Omental fat pad (tissue), 4 donors: ENCODE data around the gene TP53TG3B. TPM values are rescaled to one million over a fixed set of nuclear protein-coding genes. Genes with fewer than 3 reads are reported as not detected.
"Not testable (repeated sequence)": the region's sequence is repeated elsewhere in the genome, so short reads cannot be mapped to it uniquely, and the experiment has no call there.

Experiments used
- ATAC-seq: fragments of 150-250 bp; one replicate; pipeline ENCODE4 v1.9.1; 2016; ENCODE audit warnings: mild to moderate bottlenecking, moderate library complexity; ENCODE audit not compliant: low FRiP score
- DNase-seq: peaks from one replicate; pipeline ENCODE4 v3.0.0-alpha.2; 2019; ENCODE audit warnings: low spot score
- small RNA-seq: library from RNA; depleted of rRNA; stranded (forward); fragments of <200 nt; gene quantifications from one replicate; pipeline ENCODE3, GENCODE V24; 2016
- total RNA-seq, 4 donors: library from RNA; depleted of rRNA; stranded (reverse); fragments of >200 nt; gene quantifications; one replicate each; pipeline ENCODE4 v1.1.0, GENCODE V29; 2016

Gene TP53TG3B, protein sequence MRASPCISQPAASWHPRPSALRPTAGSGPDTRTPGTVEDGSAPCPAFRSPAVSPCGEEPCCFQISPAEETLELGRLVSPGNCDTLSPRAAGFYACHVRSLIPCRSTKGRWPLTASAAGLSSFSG
- total RNA-seq = not detected

DNA sequence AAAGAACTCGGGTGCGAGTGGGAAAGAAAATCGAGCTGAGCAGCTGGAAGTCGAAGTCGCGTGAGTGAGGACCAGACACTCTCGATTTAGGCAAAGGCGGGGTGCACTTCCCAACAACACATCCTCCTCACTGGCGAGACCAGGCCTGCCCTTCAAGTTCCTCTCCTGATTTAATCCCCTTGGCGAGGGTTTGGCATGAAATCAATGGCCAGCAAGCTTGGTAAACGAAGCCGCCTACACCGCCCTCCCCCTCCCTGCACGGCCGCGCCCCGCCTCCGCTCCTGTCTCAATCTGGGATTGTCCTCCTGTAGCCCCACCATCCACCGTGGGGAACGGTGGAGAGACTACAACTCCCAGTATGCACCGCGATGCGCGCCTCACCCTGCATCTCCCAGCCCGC, at the start of gene TP53TG3B:
TSS of gene TP53TG3B (plus strand) at position 301 of the 400 bp plus-strand sequence. CDS start at position 369, 68 bp downstream.
- DNase-seq, ATAC-seq: not testable (repeated sequence)

DNA sequence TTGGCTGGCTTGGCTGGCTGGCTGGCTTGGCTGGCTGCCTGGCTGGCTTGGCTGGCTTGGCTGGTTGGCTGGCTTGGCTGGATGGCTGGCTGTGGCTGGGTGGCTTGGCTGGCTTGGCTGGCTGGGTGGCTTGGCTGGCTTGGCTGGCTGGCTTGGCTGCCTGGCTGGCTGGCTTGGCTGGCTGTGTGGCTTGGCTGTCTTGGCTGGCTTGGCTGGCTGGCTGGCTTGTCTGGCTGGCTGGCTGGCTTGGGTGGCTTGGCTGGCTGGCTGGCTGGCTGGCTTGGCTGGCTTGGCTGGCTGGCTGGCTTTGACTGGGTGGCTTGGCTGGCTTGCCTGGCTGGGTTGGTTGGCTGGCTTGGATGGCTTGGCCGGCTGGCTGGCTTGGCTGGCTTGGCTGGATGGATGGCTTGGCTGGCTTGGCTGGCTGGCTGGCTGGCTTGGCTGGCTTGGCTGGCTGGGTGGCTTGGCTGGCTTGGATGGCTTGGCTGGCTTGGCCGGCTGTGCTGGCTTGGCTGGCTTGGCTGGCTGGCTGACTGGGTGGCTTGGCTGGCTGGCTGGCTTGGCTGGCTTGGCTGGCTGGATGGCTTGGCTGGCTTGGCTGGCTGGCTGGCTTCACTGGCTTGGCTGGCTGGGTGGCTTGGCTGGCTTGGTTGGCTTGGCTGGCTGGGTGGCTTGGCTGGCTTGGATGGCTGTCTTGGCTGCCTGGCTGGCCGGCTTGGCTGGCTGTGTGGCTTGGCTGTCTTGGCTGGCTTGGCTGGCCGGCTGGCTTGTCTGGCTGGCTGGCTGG, 24.2 kb upstream of the TP53TG3B start:
- peak; percentile 81 for ATAC-seq
- peak; percentile 47 for DNase-seq

DNA sequence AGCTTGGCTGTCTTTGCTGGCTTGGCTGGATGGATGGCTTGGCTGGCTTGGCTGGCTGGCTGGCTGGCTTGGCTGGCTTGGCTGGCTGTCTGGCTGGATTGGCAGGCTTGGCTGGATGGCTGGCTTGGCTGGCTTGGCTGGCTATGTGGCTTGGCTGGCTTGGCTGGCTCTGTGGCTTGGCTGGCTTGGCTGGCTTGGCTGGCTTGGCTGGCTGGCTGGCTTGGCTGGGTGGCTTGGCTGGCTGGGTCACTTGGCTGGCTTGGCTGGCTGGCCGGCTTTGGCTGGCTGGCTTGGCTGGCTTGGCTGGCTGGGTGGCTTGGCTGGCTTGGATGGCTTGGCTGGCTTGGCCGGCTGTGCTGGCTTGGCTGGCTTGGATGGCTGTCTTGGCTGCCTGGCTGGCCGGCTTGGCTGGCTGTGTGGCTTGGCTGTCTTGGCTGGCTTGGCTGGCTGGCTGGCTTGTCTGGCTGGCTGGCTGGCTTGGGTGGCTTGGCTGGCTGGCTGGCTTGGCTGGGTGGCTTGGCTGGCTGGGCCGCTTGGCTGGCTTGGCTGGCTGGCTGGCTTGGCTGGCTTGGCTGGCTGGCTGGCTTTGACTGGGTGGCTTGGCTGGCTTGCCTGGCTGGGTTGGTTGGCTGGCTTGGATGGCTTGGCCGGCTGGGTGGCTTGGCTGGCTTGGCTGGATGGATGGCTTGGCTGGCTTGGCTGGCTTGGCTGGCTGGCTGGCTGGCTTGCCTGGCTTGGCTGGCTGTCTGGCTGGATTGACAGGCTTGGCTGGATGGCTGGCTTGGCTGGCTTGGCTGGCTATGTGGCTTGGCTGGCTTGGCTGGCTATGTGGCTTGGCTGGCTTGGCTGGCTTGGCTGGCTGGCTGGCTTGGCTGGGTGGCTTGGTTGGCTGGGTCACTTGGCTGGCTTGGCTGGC, 22.8 kb upstream of the TP53TG3B start:
- peak; percentile 46 for DNase-seq
- not testable (repeated sequence) for ATAC-seq

DNA sequence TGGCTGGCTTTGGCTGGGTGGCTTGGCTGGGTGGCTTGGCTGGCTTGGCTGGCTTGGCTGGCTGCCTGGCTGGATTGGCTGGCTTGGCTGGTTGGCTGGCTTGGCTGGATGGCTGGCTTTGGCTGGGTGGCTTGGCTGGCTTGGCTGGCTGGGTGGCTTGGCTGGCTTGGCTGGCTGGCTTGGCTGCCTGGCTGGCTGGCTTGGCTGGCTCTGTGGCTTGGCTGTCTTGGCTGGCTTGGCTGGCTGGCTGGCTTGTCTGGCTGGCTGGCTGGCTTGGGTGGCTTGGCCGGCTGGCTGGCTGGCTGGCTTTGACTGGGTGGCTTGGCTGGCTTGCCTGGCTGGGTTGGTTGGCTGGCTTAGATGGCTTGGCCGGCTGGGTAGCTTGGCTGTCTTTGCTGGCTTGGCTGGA, 22.1 kb upstream of the TP53TG3B start:
- ATAC-seq = not testable (repeated sequence)
- peak; percentile 38 for DNase-seq

- peak; percentile 89 for ATAC-seq
- peak; percentile 49 for DNase-seq
These were observed 21.3 kb upstream of the TP53TG3B start for GRCh38 chr16:33339093-33340061.

Small RNA genes lying within 50 kb of the gene (small RNA-seq; reads per million reads assigned to genes)
- gene AC141257.3 (not detected), gene AC141257.4 (not detected)

Other genes with a start within 250 kb of the TP53TG3B start
- gene TP53TG3C, start 166.6 kb upstream of the TP53TG3B start, total RNA-seq = not detected
- not detected for gene TP53TG3E, start 56.5 kb upstream of the TP53TG3B start, total RNA-seq
- gene TP53TG3F, start 98.8 kb downstream of the TP53TG3B start, total RNA-seq = not detected